Right atrium auricular region (tissue), 2 donors: ENCODE data around the gene TOP3A. TPM values are rescaled to one million over a fixed set of nuclear protein-coding genes. Genes with fewer than 3 reads are reported as not detected.
A peak's percentile ranks its signal among the peaks of the same experiment; 100 is the strongest.

Experiments used
- DNase-seq: peaks from one replicate; pipeline ENCODE4 v3.0.0-alpha.2; 2019; ENCODE audit warnings: low spot score
- H3K27ac ChIP-seq, 2 donors: fragments of 200-600 bp; sonication (generic); 1 replicate in 1 of 2; 2 replicates in 1 of 2; pipeline ENCODE4 v1.5.1; 2016 to 2019
- H3K27me3 ChIP-seq, 2 donors: fragments of 200-600 bp; sonication (generic); one replicate each; pipeline versions ENCODE4 v1.5.1 to v1.6.0; 2017 to 2019
- H3K36me3 ChIP-seq: fragments of 200-600 bp; sonication (generic); one replicate; pipeline ENCODE4 v1.5.1; 2016
- H3K4me1 ChIP-seq, 2 donors: fragments of 200-600 bp; sonication (generic); one replicate each; pipeline versions ENCODE4 v1.5.1 to v1.6.0; 2017 to 2019
- H3K4me3 ChIP-seq, 2 donors: fragments of 200-600 bp; sonication (generic); 1 replicate in 1 of 2; 2 replicates in 1 of 2; pipeline ENCODE4 v1.5.1; 2017 to 2019; ENCODE audit warnings: mild to moderate bottlenecking in 1 of 2, moderate library complexity in 1 of 2
- H3K9me3 ChIP-seq, 2 donors: fragments of 200-600 bp; sonication (generic); one replicate each; pipeline ENCODE4 v1.5.1; 2019
- CTCF ChIP-seq, 2 donors: fragments of 200-600 bp; sonication (generic); IDR thresholded peaks; one replicate each; pipeline ENCODE4 v1.5.1; 2019; ENCODE audit warnings: antibody characterized with exemption in 2 of 2
- total RNA-seq, 2 donors: library from RNA; depleted of rRNA; stranded (reverse); fragments of >200 nt; gene quantifications; one replicate each; pipeline ENCODE4 v1.1.0, GENCODE V29; 2016

The TOP3A gene
- total RNA-seq, 2 donors from 2014 or later, result 12.6 to 18.8 TPM

DNA sequence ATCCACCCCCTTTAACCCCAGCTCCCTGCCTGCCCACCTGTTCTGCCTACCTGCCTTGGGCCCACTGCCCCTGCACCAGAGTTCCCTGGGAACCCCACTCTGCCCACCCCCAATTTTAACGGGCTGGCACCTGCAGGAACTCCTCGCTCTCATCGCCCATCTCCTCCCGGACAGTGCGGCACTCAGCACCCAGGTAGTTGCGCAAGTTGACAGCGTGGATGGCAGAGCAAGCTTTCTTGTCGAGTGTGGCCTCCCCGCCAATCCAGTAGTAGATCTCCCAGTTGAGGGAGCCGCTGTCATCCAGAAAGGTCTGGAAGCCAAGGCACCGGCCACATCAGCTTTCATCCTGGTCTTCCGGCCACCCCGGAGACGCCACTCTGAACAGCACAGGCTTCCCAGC lies 64.1 kb downstream of the TOP3A start:
- Histone ChIP-seq H3K27ac (no peak overlapping the region), H3K27me3 (no peaks in the 10 kb centered on the region), H3K36me3 (peaks cover 88% of the 10 kb centered on the region), H3K9me3 (no peaks in the 10 kb centered on the region), H3K4me1 (peaks cover 0 to 27% of the 10 kb centered on the region in 2 donors), H3K4me3 (no peak overlapping the region)
- no peak for TF ChIP-seq CTCF (IDR thresholded peaks at IDR 0.05)
- no peak for DNase-seq

- H3K27me3 ChIP-seq, result no peaks in the 10 kb centered on the region
- H3K9me3 ChIP-seq, result no peaks in the 10 kb centered on the region
- no peak overlapping the region for H3K4me3 ChIP-seq
- H3K27ac ChIP-seq, result no peak overlapping the region
- no peak for DNase-seq
- TF ChIP-seq CTCF (IDR thresholded peaks at IDR 0.05), result no peak
- H3K36me3 ChIP-seq, result peaks cover 88% of the 10 kb centered on the region
- peaks cover 0 to 27% of the 10 kb centered on the region in 2 donors for H3K4me1 ChIP-seq
Observed at GRCh38 chr17:18250259-18250658, 64.5 kb downstream of the TOP3A start.

- peak overlapping the region; percentile 41 to 50 for H3K27ac ChIP-seq
- DNase-seq, result no peak
- H3K27me3 ChIP-seq, result no peaks in the 10 kb centered on the region
- peaks cover 0 to 27% of the 10 kb centered on the region in 2 donors for H3K4me1 ChIP-seq
- H3K4me3 ChIP-seq, result no peak overlapping the region
- H3K36me3 ChIP-seq, result peaks cover 86% of the 10 kb centered on the region
- TF ChIP-seq CTCF (IDR thresholded peaks at IDR 0.05), result no peak
- no peaks in the 10 kb centered on the region for H3K9me3 ChIP-seq
Observed at GRCh38 chr17:18248811-18249210, 66.0 kb downstream of the TOP3A start.

DNA sequence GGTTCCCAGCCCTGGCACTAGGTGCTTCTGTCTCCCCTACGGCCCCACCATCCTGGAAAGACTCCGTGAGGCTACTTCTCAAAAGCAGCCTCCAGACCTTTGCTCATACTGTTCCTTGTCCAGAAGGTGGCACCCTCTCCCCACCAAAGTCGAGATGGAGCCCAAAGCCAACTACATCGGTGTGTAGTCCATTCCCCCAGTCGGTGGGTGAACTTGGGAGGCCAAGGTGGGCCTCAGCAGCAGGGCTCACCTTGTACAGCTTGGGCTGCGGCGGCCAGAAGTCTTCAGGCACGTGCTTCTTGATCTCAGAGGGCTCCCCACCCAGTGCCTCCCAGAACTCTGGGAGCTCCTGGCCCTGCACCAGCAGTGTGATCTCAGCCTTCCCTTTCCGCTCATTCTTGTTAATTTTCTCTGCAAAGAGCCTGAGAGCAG lies 66.5 kb downstream of the TOP3A start:
- peaks cover 82% of the 10 kb centered on the region for H3K36me3 ChIP-seq
- DNase-seq, result peak; percentile 78
- H3K27ac ChIP-seq, result peak overlapping the region; percentile 41 to 50
- H3K4me3 ChIP-seq, result no peak overlapping the region
- H3K9me3 ChIP-seq, result no peaks in the 10 kb centered on the region
- TF ChIP-seq CTCF (IDR thresholded peaks at IDR 0.05), result peak; percentile 33 to 65
- H3K27me3 ChIP-seq, result no peaks in the 10 kb centered on the region
- peaks cover 0 to 27% of the 10 kb centered on the region in 2 donors for H3K4me1 ChIP-seq

- Histone ChIP-seq H3K4me3 (no peak overlapping the region), H3K4me1 (peaks cover 0 to 27% of the 10 kb centered on the region in 2 donors), H3K9me3 (no peaks in the 10 kb centered on the region), H3K36me3 (peaks cover 75% of the 10 kb centered on the region), H3K27ac (peak overlapping the region; percentile 41 to 50), H3K27me3 (no peaks in the 10 kb centered on the region)
- no peak for TF ChIP-seq CTCF (IDR thresholded peaks at IDR 0.05)
- DNase-seq, result no peak
Observed at GRCh38 chr17:18247613-18248001, 67.2 kb downstream of the TOP3A start.
